ENCODE data around the gene DICER1.

- TF ChIP-seq CTCF (conservative IDR thresholded peaks at IDR 0.05; ENCODE audit: low read depth in 2 of 2) (no peak), REST (IDR thresholded peaks at IDR 0.05; ENCODE audit: unreplicated experiment) (no peak), ZNF114 (CRISPR knock-in tag; IDR thresholded peaks at IDR 0.05) (no peak), CREB1 (CRISPR knock-in tag; IDR thresholded peaks at IDR 0.05; ENCODE audit: low read depth) (no peak), EZH2phosphoT487 (IDR thresholded peaks at IDR 0.05; ENCODE audit: unreplicated experiment) (no peak), JUNB (IDR thresholded peaks at IDR 0.05; ENCODE audit: unreplicated experiment) (no peak)
Measured at GRCh38 chr14:95107711-95108110, 49.6 kb downstream of the DICER1 start.
